Stimulated activated CD4-positive, alpha-beta T cell treated with anti-CD3 and anti-CD28 coated beads, Interleukin-2, amount 100 ng/mL, for 24 hours (primary cell): ENCODE results near the gene MTIF2.
"Not testable (repeated sequence)": the region's sequence is repeated elsewhere in the genome, so short reads cannot be mapped to it uniquely, and the experiment has no call there.

Experiments used
- DNase-seq, 2 donors: peaks; one replicate each; pipeline ENCODE4 v3.0.0-alpha.2; 2020

MTIF2 gene

GRCh38 chr2:55186837-55187236, 82.2 kb downstream of the MTIF2 start:
- DNase-seq, result not testable (repeated sequence)
